Activated CD4-positive, alpha-beta memory T cell treated with anti-CD3 and anti-CD28 coated beads, Interleukin-2, amount 10 ng/mL, durations not matched to agents 7 days and 5 days (primary cell): ENCODE data around the gene LY9. TPM values are rescaled to one million over a fixed set of nuclear protein-coding genes. Genes with fewer than 3 reads are reported as not detected.

ENCODE experiments used
- CTCF ChIA-PET: fragments of 350-600 bp; sonication (Branson Sonifier 250); formaldehyde crosslinking; loops from one replicate; lab custom pipeline; 2021; ENCODE audit warnings: antibody characterized with exemption, inconsistent platforms; lab: Charles Lee
- POLR2A ChIA-PET: fragments of 350-600 bp; sonication (Branson Sonifier 250); formaldehyde crosslinking; loops from one replicate; lab custom pipeline; 2021; ENCODE audit warnings: antibody characterized with exemption; lab: Charles Lee
- DNase-seq: peaks from one replicate; pipeline ENCODE4 v3.0.0-alpha.2; 2020
- H3K27ac Mint-ChIP-seq: one replicate; pipeline ENCODE4 v1.8.0; 2021; ENCODE audit warnings: mild to moderate bottlenecking, mixed read lengths
- H3K27me3 Mint-ChIP-seq: one replicate; pipeline ENCODE4 v1.8.0; 2021; ENCODE audit warnings: mixed read lengths
- H3K36me3 Mint-ChIP-seq: one replicate; pipeline ENCODE4 v1.8.0; 2021; ENCODE audit warnings: low read depth, mixed read lengths
- H3K4me1 Mint-ChIP-seq: one replicate; pipeline ENCODE4 v1.8.0; 2021; ENCODE audit warnings: mixed read lengths
- H3K4me3 Mint-ChIP-seq: one replicate; pipeline ENCODE4 v1.8.0; 2021; ENCODE audit warnings: mild to moderate bottlenecking, mixed read lengths
- H3K9me3 Mint-ChIP-seq: one replicate; pipeline ENCODE4 v1.8.0; 2021; ENCODE audit warnings: mixed read lengths
- total RNA-seq, 2 experiments: library from RNA; stranded (reverse); gene quantifications; one replicate each; pipeline ENCODE4 v1.2.3, GENCODE V29; 2021

The LY9 gene
- total RNA-seq, 2 experiments from 2014 or later = 46.4 to 49.9 TPM

DNA sequence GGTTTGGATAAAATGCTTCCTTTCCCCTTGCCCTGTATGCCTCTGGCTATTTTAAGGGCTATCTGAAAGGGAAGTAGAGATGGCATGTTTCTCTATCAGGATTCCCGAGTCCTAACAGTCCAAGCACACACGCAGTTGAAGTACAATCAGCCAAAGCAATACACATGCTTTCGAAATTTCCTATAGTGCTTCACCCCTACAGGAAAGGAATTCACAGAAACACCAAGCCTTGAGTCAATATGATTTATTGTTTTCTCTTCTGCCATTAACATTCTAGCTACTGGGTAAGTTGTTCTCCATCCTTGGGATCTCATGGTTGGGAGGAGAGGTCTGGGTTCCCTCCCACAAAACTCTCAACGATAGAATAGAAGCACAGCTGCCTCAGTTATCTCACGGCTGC, 80.3 kb downstream of the LY9 start:
- Mint-ChIP-seq H3K27me3 (peaks cover 5% of the 10 kb centered on the region), H3K4me1 (peaks cover 8% of the 10 kb centered on the region), H3K9me3 (no peaks in the 10 kb centered on the region), H3K36me3 (no peaks in the 10 kb centered on the region), H3K4me3 (no peak overlapping the region), H3K27ac (no peak overlapping the region)
- no peak for DNase-seq
- CTCF ChIA-PET = interaction anchor here (0.9 to 5.6 kb wide), 10 partner anchors 10 to 151 kb away, joined by 3 to 67 read pairs (median 4); partner anchors contain the start of gene CD244
- POLR2A ChIA-PET = interaction anchor here (0.9 to 1.9 kb wide), 2 partner anchors 39 to 97 kb away, joined by 3 to 10 read pairs; no protein-coding TSS in a partner anchor

DNA sequence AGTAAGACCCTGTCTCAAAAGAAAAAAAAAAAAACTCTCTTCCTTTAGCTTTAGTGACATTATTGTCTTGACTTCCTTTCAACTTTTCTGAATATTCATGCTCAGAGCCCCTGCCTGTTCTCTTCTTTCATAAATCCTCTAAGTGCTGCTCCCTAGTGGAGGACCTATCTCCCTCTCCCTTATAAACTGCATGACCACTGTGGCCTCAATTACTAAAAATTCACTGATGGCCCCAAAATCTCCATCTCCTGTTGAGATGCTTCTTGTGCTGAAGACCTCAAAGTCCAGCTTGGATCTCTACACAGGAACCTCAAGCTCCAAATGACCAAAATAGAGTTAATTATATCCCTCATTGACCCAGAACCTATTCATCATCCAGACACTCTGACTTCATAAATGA, 81.2 kb downstream of the LY9 start:
- Mint-ChIP-seq H3K27me3 (peaks cover 5% of the 10 kb centered on the region), H3K9me3 (no peaks in the 10 kb centered on the region), H3K27ac (no peak overlapping the region), H3K4me1 (peaks cover 8% of the 10 kb centered on the region), H3K4me3 (no peak overlapping the region), H3K36me3 (no peaks in the 10 kb centered on the region)
- ChIA-PET CTCF (interaction anchor here (0.6 to 5.6 kb wide), 18 partner anchors 9 to 152 kb away, joined by 3 to 67 read pairs (median 4); partner anchors contain the start of genes CD244 and ITLN2), POLR2A (interaction anchor here (0.9 to 1.9 kb wide), 2 partner anchors 40 to 96 kb away, joined by 3 to 10 read pairs; no protein-coding TSS in a partner anchor)
- no peak for DNase-seq

Other genes with a start within 250 kb of the LY9 start
- 10 to 100 TPM; 21.6 to 23.3 TPM for gene CD84, start 216.7 kb upstream of the LY9 start, total RNA-seq
- gene SLAMF1, start 149.1 kb upstream of the LY9 start, total RNA-seq = 100 to 1,000 TPM; 106 to 113 TPM
- gene CD48, start 84.4 kb upstream of the LY9 start, total RNA-seq = 100 to 1,000 TPM; 403 to 404 TPM
- gene SLAMF7, start 56.9 kb upstream of the LY9 start, total RNA-seq = 10 to 100 TPM; 13.7 to 15.3 TPM
- gene CD244, start 66.7 kb downstream of the LY9 start, total RNA-seq = 1 to 10 TPM; 2.0 to 2.3 TPM
- not detected for gene ITLN1, start 89.0 kb downstream of the LY9 start, total RNA-seq
- gene ITLN2, start 158.6 kb downstream of the LY9 start, total RNA-seq = not detected
- 10 to 100 TPM; 13.9 to 16.2 TPM for gene F11R, start 225.0 kb downstream of the LY9 start, total RNA-seq
- gene TSTD1, start 242.8 kb downstream of the LY9 start, total RNA-seq = 10 to 100 TPM; 56.1 to 63.8 TPM
- 10 to 100 TPM; 67.4 to 68.0 TPM for gene USF1, start 249.8 kb downstream of the LY9 start, total RNA-seq